GM19395 (cell line): ENCODE measurements around the gene STARD13.

Experiments
- ATAC-seq: cut with Tn5 transposase; IDR thresholded peaks from one replicate; pipeline ENCODE4 v1.9.1; 2021; ENCODE audit warnings: mild to moderate bottlenecking, moderate library complexity; ENCODE audit not compliant: unreplicated experiment

The STARD13 gene

DNA sequence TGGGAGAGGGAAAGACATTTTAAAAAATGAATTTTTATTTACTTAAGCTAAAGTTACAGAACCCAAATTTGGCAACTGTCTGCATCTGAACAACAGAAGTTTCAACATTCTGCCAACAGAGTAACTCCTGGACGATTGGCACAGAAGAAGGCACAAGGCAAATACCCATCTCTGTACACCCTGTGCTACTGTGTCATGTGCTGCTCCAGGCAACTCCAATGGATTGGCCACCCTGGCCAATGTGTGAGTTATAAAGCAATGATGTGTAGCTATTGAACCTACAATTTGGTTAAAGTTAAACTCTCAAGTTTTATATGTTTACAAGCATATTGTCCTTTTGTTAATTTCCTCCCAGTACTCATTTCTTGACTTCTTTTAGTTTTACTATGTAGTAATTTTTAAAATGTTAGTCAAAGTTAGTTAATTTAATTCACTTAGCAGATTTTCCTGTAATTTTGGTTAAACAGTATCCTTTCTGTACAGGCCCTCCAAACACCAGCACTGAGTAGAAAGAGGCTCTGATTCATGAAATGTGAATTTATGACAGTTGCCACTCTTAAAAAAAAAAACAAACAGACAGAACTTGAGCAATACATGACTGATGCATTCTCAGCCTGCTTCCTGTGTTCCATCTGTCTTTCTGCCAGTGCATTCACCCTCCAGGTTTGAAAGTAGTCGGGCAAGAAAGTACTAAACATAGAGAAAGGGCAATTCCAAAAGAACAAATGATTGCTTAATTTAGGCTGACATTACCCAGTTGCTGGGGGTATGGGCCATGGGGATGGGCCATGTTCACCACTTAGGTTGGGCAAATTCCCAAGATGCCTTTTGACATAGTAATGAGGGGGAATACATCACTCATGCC lies 5.9 kb downstream of the STARD13 start:
- ATAC-seq, result no peak

DNA sequence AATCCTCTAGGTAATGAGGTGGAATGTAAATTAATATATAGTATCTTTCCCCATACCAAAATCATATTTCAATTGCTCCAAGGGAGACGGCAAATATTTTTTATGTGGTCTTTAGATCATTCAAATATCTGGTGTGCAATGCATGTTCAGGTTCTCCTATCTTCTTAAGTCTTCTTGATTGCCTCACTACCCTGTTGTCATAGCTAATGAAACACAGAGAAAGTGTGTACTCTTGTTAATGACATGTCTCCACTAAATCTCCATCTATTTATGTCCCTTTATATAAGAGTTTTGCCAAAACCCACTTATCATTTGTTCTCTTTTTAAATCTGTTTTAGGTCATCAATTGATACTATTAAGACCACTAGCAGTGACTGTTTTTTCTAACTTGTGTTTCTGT lies 6.6 kb downstream of the STARD13 start:
- ATAC-seq, result no peak

DNA sequence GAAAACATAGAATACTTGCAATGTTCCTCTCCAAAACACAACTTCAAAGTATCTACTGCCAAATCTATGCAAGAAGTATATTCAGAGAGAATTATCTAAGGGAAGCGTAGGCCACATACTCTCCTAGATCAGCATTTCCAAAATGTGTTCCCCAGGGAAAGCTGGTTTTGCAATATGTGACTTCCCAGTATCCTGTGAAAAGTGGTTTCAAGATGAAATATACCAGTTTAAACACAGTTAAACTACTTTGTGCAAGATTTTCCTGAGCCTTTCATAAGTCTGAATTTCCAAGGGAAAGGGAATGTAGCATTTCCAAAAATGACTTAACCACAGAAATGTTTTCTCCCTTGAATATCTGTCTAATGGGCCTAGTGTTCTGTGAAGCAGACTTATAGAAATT lies 7.6 kb downstream of the STARD13 start:
- ATAC-seq, result no peak

DNA sequence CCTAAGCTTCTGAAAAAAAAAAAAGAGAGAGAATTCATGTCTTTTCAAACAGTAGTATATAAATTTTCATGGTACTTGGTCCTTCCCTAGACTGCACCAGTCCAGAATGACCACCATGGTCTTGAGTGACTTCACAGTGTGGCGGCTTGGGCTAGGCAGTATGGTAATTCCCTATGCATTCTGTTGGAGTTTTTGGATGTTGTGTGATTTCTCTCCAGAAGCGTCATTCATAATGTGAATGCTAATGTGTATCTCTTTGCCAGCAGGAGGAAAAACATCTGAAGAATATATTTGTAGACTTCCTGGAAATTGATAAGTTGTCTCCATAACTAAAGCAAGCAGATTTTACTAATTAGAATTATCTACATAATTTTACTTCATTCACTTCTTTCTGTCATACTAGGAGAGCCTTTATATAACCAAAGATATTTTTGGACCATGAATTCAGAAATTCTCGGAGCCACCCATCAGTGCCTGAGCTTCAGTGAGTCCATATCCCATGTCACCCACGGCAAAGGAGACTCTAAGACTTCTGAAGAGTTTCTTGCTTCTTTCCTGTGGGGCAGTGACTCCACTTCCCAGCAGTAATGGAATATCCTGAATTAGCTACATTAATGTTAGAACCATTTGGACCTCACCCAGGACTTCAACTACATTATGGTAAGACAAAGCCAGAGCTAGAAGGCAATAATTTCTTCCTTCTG lies 8.4 kb downstream of the STARD13 start:
- ATAC-seq, result no peak

DNA sequence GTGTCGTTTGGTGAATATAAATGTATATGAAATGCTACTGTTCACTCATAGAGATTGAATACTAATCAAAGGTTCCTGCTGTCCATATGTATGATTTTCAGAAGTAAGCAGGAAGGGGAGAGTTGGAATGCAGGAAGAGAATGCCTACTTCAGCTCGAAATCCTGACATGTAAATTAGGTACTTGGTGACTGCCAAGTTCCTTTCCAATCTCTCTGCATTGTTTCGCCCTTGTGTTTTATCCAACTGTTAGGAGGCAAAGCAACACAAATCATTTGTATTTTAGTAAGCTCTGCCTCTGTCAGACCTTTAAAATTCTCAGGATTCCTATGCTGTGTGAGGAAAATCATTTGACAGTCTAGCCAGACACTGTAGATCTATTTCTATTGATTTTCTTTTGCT lies 9.0 kb downstream of the STARD13 start:
- ATAC-seq, result no peak

DNA sequence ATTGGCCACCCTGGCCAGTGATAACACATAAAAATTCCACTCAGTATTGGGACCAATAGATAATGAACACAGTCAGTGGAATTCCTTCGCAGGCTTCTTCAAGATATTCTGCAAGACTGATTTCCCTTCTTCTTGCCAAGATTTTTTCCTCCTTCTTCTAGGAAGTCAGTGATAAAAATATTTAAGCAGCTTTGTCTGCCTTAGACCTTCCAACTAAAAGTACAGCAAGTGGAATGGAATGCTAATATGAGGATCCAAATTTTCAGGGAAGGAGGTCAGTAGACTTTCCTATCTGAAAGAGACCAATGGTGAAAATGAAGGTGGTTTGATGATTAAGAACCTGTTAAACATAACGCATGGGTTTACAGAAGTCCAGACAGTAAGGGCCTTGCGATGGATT lies 9.6 kb downstream of the STARD13 start:
- ATAC-seq, result no peak

DNA sequence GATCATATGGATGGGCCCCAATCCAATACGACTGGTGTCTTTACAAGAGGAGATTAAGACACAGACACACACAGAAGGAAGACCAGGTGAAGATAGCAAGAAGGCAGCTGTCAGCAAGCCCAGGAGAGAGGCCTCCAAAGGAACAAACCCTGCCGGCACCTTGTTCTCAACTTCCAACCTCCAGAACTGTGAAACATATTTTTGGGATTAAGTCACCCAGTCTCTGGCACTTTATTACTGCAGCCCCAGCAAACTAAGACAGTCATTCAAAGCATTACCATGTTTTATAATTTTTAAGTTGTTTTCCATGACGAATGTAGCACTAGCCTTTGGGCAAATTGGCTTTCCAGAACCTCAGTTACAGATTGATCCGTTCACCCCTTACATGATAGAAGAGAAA lies 11.3 kb downstream of the STARD13 start:
- ATAC-seq, result no peak

DNA sequence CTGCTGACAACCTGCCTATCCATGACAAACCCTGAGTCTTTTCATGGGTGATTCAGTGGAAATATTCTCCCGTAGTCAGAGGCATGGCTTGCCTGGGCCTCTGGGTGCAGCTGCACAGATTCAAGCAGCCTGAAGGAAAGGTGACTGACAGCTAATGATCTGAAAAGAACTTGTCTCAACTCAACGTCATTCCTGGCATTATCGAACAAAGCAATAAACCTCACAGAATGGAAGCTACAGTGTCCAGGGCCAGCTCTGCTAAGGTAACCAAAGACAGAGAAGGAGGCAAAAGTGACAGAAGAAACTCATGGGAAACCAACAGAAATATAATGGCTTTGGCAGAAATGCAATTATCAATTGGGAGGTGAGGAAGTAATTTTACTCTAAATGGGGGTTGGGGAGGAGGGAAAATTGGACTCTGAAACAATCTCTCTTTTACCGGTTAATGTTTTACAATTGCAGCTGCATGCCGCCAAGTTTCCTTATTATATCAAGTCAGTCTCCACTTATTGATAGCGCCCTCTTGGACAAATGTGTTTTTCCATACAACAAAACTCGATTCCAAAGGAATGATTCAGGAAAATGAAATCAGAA lies 12.9 kb downstream of the STARD13 start:
- no peak for ATAC-seq

DNA sequence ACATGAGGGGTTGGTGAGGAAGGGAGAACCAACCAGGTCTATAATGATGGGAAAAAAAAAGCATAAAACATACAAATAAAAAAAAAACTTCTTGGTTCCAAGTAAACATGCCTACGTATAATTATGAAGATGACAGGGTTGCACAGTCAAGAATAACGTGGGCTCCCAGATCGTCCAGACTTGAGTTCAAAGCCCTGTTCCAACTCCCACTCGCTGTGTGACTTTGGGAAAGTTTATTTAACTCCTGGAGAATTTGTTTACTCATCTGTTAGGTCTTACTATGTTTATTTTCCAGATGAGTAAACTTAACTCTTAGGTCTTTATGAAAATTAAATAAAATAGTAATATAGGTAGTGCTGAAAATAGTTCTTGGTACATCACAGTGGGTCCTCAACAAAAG lies 13.8 kb downstream of the STARD13 start:
- ATAC-seq, result no peak

DNA sequence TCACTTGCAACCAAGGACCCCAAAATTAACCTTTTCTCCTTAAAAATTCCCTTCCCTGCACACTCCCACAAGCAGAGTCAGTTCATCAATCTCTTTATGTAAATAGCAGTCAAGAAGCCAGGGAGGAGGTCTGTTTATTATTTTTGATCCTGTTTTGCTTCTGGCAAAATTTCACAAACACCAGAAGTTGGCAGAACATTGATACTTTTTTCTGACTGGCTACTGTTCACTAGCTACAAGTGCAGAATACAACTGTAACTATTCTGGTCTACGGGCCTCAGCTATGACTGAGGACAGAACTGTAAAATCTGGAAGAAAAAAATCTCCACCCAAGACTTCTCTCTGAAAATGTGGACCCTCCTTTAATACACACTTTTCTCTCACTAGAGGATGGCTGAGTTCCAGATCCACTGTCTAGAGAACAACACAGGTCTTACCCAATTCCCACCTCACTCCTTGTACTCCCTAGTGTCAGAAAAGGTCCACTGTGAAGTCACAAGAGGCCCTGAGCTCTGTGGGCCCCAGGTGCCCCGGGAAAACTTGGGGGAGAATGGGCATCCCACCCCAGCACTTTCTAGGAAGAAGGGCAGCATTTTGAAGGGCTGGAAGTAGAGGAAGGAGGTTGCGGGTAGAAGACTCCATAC lies 14.5 kb downstream of the STARD13 start:
- ATAC-seq, result no peak

DNA sequence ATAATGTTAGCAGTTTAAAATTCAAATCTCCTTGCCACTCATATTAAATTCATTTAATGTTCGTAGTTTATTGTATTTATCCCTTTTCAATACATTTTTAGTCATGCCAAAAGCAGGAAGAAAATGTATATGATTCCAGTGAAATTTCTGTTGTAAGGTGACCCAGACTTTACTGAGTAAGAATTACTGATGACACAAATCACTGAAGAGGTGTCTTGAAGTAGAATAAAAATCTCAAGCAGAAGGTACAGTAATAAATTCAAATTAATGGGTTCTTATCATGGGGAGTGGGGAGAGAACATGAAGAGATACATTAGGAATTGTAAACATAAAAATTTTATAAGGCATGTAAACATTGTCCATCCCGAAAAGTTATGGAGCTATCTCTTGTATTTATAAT lies 19.9 kb downstream of the STARD13 start:
- no peak for ATAC-seq

DNA sequence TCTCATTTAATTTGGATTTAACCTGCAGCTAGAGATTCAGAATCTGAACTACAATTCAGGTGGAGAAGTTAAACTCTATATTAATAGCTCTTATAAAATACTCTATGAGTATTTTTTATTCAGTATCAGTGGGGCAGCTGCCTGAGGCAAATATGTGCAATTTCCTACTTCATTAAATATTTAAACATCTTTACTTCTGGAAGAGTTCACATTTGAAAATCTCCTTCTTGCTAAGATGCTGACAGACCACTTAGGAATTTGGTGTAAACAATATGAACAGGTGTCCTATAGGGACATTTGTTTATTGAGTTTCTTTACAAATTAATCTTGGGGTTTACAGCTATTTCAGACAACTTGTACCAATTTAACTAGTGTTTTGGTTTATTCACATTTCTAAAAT lies 20.4 kb downstream of the STARD13 start:
- ATAC-seq, result no peak

DNA sequence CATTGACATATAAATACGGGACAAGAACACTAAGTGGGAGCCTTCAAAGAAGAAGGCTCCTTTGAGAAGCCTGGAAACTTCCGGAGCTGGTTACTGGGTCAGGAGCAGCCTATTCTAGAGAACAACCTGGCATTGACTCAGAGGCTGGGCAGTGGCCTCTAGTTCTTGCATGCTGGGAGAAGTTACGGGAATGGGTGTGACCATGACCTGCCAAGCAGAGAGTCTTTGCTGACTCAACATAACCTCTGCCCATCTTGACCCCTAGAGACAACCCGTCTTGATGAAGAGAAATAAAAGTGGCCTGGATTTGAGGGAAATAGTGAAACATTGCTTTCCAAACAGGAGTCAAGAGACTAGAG lies 21.0 kb downstream of the STARD13 start:
- ATAC-seq, result no peak

DNA sequence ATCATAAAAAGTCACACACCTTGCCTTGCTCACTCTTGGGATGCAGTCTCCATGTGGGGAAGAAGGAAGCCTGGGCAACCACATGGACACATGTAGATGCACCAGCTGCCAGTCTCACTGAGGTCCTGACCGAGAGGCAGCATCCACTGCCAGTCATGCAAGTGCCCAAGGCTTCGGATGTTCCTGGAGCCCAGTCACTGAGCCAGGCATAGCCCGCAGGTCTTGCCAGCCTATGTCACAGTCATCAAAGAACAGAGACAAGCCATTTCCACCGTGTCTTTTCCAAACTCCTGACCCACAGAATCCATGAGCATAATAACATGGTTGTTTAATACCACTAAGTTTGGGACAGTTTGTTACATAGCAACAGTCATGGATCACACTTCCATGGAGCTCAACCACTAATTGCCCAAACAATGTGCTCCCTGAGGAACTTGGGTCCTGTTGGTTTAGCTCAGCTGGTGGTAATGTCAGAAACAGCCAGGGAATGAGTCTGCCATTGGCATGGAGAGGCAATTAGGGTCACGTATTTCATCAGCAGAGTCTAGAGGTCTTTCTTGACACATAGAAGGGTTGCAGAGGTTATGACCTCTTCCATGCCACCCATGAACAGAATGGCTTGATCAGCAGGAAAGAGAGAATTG lies 21.5 kb downstream of the STARD13 start:
- ATAC-seq, result no peak

DNA sequence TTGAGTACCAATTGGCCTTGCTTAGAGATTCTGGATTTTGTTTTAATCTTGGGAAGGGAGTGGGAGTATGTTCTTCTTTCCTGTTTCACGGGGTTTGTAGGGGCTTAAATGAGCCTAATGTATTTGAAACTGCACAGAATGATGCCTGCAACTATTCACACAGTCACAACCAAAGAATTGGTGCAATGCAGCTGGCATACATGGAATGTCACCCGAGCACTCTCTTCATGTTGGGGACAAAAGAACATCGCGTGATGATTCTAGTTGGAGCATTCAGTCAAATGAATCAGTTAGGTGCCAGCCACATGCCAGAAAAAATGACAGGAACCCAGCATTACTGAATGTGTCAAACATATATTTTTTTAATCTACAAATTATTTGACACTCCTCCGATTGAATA lies 22.1 kb downstream of the STARD13 start:
- no peak for ATAC-seq

DNA sequence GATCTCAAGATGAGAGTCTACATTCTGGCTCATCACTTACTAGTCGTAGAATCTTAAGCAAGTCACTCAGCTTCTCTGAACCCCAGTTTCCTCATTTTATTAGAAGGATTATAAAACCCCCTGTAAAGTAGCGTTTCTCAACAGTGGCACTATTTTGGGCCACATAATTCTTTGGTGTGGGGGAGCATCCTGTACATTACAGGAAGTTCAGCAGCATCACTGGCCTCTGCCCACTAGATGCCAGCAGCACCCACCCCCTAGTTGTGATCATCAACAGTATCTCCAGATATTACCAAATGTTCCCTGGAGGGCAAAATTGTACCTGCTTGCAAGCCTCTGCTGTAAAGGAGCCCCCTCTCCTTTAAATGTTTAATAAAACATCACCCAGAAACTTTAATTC lies 22.6 kb downstream of the STARD13 start:
- ATAC-seq, result no peak

DNA sequence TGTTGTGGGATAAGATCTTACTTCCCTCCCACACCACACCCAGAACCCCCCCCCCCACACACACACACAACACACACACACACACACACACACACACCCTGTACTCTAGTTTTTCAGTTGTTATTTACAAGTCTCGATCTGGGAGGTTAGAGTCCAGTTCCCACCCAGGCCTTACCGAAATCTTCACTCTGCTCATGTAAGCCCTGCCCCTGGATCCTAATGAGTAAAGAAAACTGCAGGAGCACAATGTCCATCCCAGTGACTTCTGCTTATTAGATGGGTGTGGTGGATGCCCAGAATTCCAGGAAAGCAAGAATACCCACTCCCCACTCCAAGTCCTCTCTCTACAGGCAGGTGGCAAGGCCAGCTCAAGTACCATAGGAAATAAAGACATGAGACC lies 23.0 kb downstream of the STARD13 start:
- ATAC-seq, result no peak

DNA sequence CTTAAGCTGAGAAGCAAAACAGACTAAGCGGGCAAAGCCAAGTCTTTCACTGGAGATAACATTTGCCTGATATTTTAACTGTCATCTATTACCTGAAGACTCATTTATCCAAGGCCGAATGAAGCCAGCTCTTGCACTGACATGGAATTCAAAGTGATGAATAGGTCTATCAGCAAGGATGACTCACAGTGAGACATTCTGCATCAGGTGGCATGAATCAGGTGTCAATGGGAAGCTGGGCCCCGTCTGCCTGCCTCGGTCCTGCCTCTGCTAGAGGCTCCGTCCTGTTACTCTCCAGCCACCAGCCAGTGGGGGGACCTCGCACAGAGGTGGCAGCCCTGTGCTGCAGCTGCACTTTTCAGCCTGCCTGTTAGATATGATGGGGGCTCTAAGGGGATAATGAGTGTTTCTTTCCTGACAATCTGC lies 23.5 kb downstream of the STARD13 start:
- no peak for ATAC-seq

DNA sequence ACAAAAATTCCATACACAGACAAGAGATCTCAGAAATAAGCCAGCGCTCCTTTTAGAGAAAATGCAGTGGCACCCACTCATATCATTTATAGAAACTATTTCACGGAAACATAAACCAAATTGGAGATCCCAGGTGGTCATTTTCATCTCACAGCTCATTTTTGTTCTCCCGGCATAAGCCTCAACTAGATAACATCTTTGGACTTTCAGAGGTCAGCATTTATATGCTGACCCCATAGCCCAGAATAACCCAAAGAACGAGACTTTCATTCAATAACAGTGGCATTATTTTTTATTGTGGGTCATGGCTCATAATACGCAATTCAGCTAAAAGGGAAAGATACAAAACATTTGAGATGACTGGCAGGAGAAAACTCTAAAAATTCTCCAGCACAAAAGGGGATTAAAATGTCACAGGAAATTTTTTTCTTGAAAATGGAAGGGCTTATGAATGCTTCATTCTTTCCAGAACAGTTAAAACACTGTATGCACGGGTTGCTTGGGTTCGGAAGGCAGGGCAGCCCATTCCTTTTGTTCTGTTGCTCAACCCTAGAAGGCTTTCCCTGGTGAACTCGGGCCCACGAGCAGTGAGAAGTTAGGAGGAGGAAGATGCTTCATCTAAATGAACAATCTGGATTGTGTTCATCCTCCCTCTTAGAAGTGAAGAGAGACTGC lies 24.0 kb downstream of the STARD13 start:
- ATAC-seq, result no peak
